GM23338 (cell line): ENCODE measurements around the gene GEMIN8.

Source experiments
- CREB1 ChIP-seq: fragments of 250-450 bp; sonication (Bioruptor Pico); IDR thresholded peaks from 2 replicates; pipeline ENCODE4 v1.5.0; 2020; ENCODE audit warnings: low read depth, mild to moderate bottlenecking, moderate library complexity
- CTCF ChIP-seq, 2 experiments: fragments of 200-600 bp in 1 of 2; sonication (generic) in 1 of 2; conservative IDR thresholded peaks; 2 replicates each; pipeline versions ENCODE4 v1.5.1 to v1.6.1; 2016 to 2017; ENCODE audit warnings: antibody characterized with exemption in 2 of 2, low read depth in 2 of 2, mild to moderate bottlenecking in 2 of 2, moderate library complexity in 1 of 2
- ETS1 ChIP-seq: IDR thresholded peaks from 2 replicates; pipeline ENCODE4 v1.6.1; 2016; ENCODE audit warnings: antibody characterized with exemption
- EZH2 ChIP-seq: fragments of 200-600 bp; sonication (generic); IDR thresholded peaks from one replicate; pipeline ENCODE4 v1.8.0; 2017; ENCODE audit warnings: antibody characterized with exemption, mild to moderate bottlenecking, low read depth; ENCODE audit not compliant: unreplicated experiment
- EZH2phosphoT487 ChIP-seq: fragments of 200-600 bp; sonication (generic); IDR thresholded peaks from one replicate; pipeline ENCODE4 v1.8.1; 2018; ENCODE audit warnings: antibody characterized with exemption; ENCODE audit not compliant: unreplicated experiment
- JUNB ChIP-seq: IDR thresholded peaks from one replicate; pipeline ENCODE4 v1.6.1; 2016; ENCODE audit warnings: antibody characterized with exemption; ENCODE audit not compliant: unreplicated experiment
- NANOG ChIP-seq: IDR thresholded peaks from 2 replicates; pipeline ENCODE4 v1.6.1; 2016; ENCODE audit warnings: antibody characterized with exemption, borderline replicate concordance
- POLR2AphosphoS5 ChIP-seq: IDR thresholded peaks from 2 replicates; pipeline ENCODE4 v1.6.1; 2016; ENCODE audit warnings: antibody characterized with exemption, low read depth
- ZNF331 ChIP-seq: fragments of 250-450 bp; sonication (Bioruptor Pico); IDR thresholded peaks from 2 replicates; pipeline ENCODE4 v1.5.0; 2020; ENCODE audit warnings: low read depth, mild to moderate bottlenecking, moderate library complexity
- TF ChIP-seq, protein P1 (sequence below): IDR thresholded peaks from one replicate; pipeline ENCODE4 v1.6.1; 2018; ENCODE audit warnings: antibody characterized with exemption; ENCODE audit not compliant: unreplicated experiment
- TF ChIP-seq, protein P2 (sequence below): fragments of 250-450 bp; sonication (Bioruptor Pico); IDR thresholded peaks from 2 replicates; pipeline ENCODE4 v1.5.0; 2020; ENCODE audit warnings: mild to moderate bottlenecking, moderate library complexity

DNA sequence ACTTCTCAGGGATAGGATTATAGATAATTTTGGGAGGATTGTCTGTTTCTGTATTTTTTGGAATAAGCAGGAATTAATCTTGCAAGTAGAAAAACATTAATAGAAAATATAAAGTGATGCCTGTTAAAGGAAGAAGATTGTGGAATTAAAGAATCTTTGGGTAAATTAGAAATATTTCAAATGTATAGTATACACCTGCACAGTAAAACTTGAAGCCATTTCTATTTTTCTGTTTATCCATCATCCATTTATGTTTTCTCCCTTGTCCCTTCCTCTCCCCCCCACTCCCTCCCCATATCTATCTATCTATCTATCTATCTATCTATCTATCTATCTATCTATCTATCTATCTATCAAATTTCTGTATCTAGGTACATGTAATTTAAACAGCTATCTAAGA is 46.9 kb upstream of the GEMIN8 start:
- TF ChIP-seq CREB1 (no peak), CTCF (conservative IDR thresholded peaks at IDR 0.05; ENCODE audit: low read depth in 2 of 2) (no peak), POLR2AphosphoS5 (no peak), EZH2 (no peak), ETS1 (no peak), EZH2phosphoT487 (no peak), JUNB (no peak), NANOG (no peak), ZNF331 (CRISPR knock-in tag) (no peak)
- TF ChIP-seq, protein P1, sequence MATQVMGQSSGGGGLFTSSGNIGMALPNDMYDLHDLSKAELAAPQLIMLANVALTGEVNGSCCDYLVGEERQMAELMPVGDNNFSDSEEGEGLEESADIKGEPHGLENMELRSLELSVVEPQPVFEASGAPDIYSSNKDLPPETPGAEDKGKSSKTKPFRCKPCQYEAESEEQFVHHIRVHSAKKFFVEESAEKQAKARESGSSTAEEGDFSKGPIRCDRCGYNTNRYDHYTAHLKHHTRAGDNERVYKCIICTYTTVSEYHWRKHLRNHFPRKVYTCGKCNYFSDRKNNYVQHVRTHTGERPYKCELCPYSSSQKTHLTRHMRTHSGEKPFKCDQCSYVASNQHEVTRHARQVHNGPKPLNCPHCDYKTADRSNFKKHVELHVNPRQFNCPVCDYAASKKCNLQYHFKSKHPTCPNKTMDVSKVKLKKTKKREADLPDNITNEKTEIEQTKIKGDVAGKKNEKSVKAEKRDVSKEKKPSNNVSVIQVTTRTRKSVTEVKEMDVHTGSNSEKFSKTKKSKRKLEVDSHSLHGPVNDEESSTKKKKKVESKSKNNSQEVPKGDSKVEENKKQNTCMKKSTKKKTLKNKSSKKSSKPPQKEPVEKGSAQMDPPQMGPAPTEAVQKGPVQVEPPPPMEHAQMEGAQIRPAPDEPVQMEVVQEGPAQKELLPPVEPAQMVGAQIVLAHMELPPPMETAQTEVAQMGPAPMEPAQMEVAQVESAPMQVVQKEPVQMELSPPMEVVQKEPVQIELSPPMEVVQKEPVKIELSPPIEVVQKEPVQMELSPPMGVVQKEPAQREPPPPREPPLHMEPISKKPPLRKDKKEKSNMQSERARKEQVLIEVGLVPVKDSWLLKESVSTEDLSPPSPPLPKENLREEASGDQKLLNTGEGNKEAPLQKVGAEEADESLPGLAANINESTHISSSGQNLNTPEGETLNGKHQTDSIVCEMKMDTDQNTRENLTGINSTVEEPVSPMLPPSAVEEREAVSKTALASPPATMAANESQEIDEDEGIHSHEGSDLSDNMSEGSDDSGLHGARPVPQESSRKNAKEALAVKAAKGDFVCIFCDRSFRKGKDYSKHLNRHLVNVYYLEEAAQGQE = no peak
- TF ChIP-seq, protein P2, sequence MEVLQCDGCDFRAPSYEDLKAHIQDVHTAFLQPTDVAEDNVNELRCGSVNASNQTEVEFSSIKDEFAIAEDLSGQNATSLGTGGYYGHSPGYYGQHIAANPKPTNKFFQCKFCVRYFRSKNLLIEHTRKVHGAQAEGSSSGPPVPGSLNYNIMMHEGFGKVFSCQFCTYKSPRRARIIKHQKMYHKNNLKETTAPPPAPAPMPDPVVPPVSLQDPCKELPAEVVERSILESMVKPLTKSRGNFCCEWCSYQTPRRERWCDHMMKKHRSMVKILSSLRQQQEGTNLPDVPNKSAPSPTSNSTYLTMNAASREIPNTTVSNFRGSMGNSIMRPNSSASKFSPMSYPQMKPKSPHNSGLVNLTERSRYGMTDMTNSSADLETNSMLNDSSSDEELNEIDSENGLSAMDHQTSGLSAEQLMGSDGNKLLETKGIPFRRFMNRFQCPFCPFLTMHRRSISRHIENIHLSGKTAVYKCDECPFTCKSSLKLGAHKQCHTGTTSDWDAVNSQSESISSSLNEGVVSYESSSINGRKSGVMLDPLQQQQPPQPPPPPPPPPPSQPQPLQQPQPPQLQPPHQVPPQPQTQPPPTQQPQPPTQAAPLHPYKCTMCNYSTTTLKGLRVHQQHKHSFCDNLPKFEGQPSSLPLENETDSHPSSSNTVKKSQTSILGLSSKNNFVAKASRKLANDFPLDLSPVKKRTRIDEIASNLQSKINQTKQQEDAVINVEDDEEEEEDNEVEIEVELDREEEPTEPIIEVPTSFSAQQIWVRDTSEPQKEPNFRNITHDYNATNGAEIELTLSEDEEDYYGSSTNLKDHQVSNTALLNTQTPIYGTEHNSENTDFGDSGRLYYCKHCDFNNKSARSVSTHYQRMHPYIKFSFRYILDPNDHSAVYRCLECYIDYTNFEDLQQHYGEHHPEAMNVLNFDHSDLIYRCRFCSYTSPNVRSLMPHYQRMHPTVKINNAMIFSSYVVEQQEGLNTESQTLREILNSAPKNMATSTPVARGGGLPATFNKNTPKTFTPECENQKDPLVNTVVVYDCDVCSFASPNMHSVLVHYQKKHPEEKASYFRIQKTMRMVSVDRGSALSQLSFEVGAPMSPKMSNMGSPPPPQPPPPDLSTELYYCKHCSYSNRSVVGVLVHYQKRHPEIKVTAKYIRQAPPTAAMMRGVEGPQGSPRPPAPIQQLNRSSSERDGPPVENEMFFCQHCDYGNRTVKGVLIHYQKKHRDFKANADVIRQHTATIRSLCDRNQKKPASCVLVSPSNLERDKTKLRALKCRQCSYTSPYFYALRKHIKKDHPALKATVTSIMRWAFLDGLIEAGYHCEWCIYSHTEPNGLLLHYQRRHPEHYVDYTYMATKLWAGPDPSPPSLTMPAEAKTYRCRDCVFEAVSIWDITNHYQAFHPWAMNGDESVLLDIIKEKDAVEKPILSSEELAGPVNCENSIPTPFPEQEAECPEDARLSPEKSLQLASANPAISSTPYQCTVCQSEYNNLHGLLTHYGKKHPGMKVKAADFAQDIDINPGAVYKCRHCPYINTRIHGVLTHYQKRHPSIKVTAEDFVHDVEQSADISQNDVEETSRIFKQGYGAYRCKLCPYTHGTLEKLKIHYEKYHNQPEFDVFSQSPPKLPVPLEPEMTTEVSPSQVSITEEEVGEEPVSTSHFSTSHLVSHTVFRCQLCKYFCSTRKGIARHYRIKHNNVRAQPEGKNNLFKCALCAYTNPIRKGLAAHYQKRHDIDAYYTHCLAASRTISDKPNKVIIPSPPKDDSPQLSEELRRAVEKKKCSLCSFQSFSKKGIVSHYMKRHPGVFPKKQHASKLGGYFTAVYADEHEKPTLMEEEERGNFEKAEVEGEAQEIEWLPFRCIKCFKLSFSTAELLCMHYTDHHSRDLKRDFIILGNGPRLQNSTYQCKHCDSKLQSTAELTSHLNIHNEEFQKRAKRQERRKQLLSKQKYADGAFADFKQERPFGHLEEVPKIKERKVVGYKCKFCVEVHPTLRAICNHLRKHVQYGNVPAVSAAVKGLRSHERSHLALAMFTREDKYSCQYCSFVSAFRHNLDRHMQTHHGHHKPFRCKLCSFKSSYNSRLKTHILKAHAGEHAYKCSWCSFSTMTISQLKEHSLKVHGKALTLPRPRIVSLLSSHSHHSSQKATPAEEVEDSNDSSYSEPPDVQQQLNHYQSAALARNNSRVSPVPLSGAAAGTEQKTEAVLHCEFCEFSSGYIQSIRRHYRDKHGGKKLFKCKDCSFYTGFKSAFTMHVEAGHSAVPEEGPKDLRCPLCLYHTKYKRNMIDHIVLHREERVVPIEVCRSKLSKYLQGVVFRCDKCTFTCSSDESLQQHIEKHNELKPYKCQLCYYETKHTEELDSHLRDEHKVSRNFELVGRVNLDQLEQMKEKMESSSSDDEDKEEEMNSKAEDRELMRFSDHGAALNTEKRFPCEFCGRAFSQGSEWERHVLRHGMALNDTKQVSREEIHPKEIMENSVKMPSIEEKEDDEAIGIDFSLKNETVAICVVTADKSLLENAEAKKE = no peak
